ENCODE results near the gene ISL1. TPM values are rescaled to one million over a fixed set of nuclear protein-coding genes. Genes with fewer than 3 reads are reported as not detected.

Gene ISL1
- 0.88 TPM in 1 of 2 replicates, not detected in the other for total RNA-seq

DNA sequence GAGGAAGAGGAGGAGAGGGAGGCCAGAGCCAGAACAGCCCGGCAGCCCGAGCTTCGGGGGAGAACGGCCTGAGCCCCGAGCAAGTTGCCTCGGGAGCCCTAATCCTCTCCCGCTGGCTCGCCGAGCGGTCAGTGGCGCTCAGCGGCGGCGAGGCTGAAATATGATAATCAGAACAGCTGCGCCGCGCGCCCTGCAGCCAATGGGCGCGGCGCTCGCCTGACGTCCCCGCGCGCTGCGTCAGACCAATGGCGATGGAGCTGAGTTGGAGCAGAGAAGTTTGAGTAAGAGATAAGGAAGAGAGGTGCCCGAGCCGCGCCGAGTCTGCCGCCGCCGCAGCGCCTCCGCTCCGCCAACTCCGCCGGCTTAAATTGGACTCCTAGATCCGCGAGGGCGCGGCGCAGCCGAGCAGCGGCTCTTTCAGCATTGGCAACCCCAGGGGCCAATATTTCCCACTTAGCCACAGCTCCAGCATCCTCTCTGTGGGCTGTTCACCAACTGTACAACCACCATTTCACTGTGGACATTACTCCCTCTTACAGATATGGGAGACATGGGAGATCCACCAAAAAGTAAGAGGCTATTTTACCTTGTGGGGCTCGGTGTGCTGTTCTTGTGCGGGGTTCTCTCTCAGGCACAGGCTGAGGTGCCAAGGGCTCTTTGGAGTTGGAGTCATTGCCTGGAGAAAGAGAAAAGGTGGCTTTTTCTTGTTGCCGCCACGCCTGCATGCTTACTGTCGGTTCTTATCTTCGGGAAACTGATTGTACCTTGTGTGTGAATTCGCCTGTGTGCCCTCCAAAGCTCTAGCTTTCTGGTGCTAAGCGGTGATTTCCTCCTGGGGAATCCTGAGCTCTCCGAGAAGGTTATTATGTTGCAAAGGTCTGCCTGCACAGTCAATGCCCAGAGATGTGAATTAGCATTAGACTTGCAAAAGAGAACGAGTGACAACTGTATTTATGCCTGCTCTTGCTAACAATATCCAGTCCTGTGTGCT lies at the start of gene ISL1:
ISL1 (plus strand) TSS at position 318 of the 991 bp plus-strand sequence; CDS start at position 542, 224 bp downstream.
- H3K9me3 ChIP-seq (ENCODE audit: low read depth, low read length), result no peaks in the 10 kb centered on the region
- TF ChIP-seq, protein P1, sequence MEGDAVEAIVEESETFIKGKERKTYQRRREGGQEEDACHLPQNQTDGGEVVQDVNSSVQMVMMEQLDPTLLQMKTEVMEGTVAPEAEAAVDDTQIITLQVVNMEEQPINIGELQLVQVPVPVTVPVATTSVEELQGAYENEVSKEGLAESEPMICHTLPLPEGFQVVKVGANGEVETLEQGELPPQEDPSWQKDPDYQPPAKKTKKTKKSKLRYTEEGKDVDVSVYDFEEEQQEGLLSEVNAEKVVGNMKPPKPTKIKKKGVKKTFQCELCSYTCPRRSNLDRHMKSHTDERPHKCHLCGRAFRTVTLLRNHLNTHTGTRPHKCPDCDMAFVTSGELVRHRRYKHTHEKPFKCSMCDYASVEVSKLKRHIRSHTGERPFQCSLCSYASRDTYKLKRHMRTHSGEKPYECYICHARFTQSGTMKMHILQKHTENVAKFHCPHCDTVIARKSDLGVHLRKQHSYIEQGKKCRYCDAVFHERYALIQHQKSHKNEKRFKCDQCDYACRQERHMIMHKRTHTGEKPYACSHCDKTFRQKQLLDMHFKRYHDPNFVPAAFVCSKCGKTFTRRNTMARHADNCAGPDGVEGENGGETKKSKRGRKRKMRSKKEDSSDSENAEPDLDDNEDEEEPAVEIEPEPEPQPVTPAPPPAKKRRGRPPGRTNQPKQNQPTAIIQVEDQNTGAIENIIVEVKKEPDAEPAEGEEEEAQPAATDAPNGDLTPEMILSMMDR (IDR thresholded peaks at IDR 0.05; ENCODE audit: extremely low read depth, low read depth, low read length), result no peak
- H3K27ac ChIP-seq (ENCODE audit: low read depth, low read length), result no peak within 1 kb of the TSS
- no peaks in the 10 kb centered on the region for H3K36me3 ChIP-seq (ENCODE audit: insufficient read depth, low read length)
- H3K4me3 ChIP-seq (ENCODE audit: insufficient read depth, low read length), result peak within 1 kb of the TSS; percentile 52
- peaks cover 56% of the 10 kb centered on the region for H3K27me3 ChIP-seq (ENCODE audit: insufficient read depth, low read length)
- peak within 1 kb of the TSS; percentile 59 for H2AFZ ChIP-seq (ENCODE audit: low read length)
- no peaks in the 10 kb centered on the region for H3K79me2 ChIP-seq (ENCODE audit: insufficient read depth, low read length)
- H3K4me2 ChIP-seq (ENCODE audit: insufficient read depth, low read length), result peak within 1 kb of the TSS; percentile 60
- DNase-seq (ENCODE audit: insufficient read length, low spot score, missing footprints), result peak; percentile 93
- no peaks in the 10 kb centered on the region for H4K20me1 ChIP-seq (ENCODE audit: insufficient read depth, low read length)
- H3K4me1 ChIP-seq (ENCODE audit: insufficient read depth, low read length), result no peaks in the 10 kb centered on the region

DNA sequence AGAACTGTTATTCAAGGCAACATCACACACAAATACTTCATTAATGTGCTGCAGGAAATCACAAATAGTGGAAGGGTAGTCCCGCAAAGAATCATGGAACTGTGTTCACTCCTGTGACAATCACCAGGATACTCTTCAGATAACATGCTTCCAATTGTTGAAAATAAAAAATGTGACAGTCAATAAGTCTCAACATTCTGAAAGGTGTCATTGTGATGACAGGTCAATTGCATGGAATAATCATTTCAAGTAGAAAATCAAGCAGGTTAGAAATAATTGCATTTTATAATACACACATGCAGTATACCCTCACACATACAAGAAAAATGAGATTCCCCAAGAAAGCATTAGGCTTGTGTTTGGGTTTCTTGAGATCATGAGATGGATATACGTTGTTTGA lies 46.4 kb upstream of the ISL1 start:
- no peaks in the 10 kb centered on the region for H3K4me1 ChIP-seq (ENCODE audit: insufficient read depth, low read length)
- TF ChIP-seq, protein P1 (IDR thresholded peaks at IDR 0.05; ENCODE audit: extremely low read depth, low read depth, low read length), result no peak
- no peak overlapping the region for H3K4me2 ChIP-seq (ENCODE audit: insufficient read depth, low read length)
- H4K20me1 ChIP-seq (ENCODE audit: insufficient read depth, low read length), result no peaks in the 10 kb centered on the region
- no peak overlapping the region for H3K4me3 ChIP-seq (ENCODE audit: insufficient read depth, low read length)
- no peaks in the 10 kb centered on the region for H3K36me3 ChIP-seq (ENCODE audit: insufficient read depth, low read length)
- no peak for DNase-seq (ENCODE audit: insufficient read length, low spot score, missing footprints)
- no peaks in the 10 kb centered on the region for H3K9me3 ChIP-seq (ENCODE audit: low read depth, low read length)
- H3K27ac ChIP-seq (ENCODE audit: low read depth, low read length), result no peak overlapping the region
- H3K27me3 ChIP-seq (ENCODE audit: insufficient read depth, low read length), result no peaks in the 10 kb centered on the region
- H2AFZ ChIP-seq (ENCODE audit: low read length), result no peak overlapping the region
- H3K79me2 ChIP-seq (ENCODE audit: insufficient read depth, low read length), result no peaks in the 10 kb centered on the region

DNA sequence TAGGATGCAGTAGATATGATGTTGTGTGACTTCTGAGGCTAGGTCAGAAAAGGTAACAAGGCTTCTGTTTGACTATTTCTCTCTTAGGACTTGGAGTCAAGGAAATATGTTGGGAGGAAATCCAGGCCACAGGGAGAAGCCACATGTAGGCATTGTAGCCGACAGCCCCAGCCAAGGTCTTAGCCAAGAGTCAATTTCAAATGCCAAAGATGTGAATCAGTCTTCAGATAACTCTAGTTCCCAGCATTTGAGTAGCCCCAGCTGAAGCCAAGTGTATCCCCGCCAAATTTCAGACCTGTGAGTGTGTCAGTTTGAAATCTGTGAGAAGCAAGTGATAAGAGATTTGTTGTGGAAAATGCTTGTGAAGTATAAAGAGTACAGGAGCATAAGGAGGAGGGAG lies 38.1 kb upstream of the ISL1 start:
- H3K36me3 ChIP-seq (ENCODE audit: insufficient read depth, low read length), result no peaks in the 10 kb centered on the region
- no peak overlapping the region for H3K4me2 ChIP-seq (ENCODE audit: insufficient read depth, low read length)
- H2AFZ ChIP-seq (ENCODE audit: low read length), result no peak overlapping the region
- H4K20me1 ChIP-seq (ENCODE audit: insufficient read depth, low read length), result no peaks in the 10 kb centered on the region
- DNase-seq (ENCODE audit: insufficient read length, low spot score, missing footprints), result no peak
- no peaks in the 10 kb centered on the region for H3K79me2 ChIP-seq (ENCODE audit: insufficient read depth, low read length)
- TF ChIP-seq, protein P1 (IDR thresholded peaks at IDR 0.05; ENCODE audit: extremely low read depth, low read depth, low read length), result no peak
- no peaks in the 10 kb centered on the region for H3K27me3 ChIP-seq (ENCODE audit: insufficient read depth, low read length)
- H3K4me3 ChIP-seq (ENCODE audit: insufficient read depth, low read length), result no peak overlapping the region
- H3K4me1 ChIP-seq (ENCODE audit: insufficient read depth, low read length), result no peaks in the 10 kb centered on the region
- peaks cover 2% of the 10 kb centered on the region for H3K9me3 ChIP-seq (ENCODE audit: low read depth, low read length)
- H3K27ac ChIP-seq (ENCODE audit: low read depth, low read length), result no peak overlapping the region

DNA sequence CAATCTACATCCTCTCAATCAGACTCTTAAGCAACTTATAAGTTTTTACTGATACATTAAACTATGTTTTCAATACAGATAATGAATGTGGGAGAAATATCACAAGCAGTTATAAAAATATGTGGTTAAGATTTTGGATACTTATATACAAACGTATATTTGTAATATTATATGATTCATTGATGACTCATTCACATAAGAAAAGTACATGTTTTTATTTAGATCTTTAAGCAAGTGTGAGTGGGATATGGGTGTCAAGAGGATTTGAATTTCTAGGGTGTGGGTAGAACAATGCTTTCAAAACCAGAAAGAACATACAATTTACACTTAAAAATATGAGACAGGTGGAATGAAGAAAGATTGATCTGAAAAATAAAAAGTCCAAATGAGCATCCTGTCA lies 36.1 kb upstream of the ISL1 start:
- H2AFZ ChIP-seq (ENCODE audit: low read length), result no peak overlapping the region
- no peak overlapping the region for H3K4me3 ChIP-seq (ENCODE audit: insufficient read depth, low read length)
- no peak for DNase-seq (ENCODE audit: insufficient read length, low spot score, missing footprints)
- H3K9me3 ChIP-seq (ENCODE audit: low read depth, low read length), result peaks cover 2% of the 10 kb centered on the region
- TF ChIP-seq, protein P1 (IDR thresholded peaks at IDR 0.05; ENCODE audit: extremely low read depth, low read depth, low read length), result no peak
- no peaks in the 10 kb centered on the region for H3K36me3 ChIP-seq (ENCODE audit: insufficient read depth, low read length)
- H3K27ac ChIP-seq (ENCODE audit: low read depth, low read length), result no peak overlapping the region
- no peaks in the 10 kb centered on the region for H3K4me1 ChIP-seq (ENCODE audit: insufficient read depth, low read length)
- no peaks in the 10 kb centered on the region for H4K20me1 ChIP-seq (ENCODE audit: insufficient read depth, low read length)
- H3K4me2 ChIP-seq (ENCODE audit: insufficient read depth, low read length), result no peak overlapping the region
- no peaks in the 10 kb centered on the region for H3K79me2 ChIP-seq (ENCODE audit: insufficient read depth, low read length)
- no peaks in the 10 kb centered on the region for H3K27me3 ChIP-seq (ENCODE audit: insufficient read depth, low read length)

Data from osteoblast (primary cell).